ENCODE measurements around the gene HIP1. TPM values are rescaled to one million over a fixed set of nuclear protein-coding genes. Genes with fewer than 3 reads are reported as not detected.
"Not testable (repeated sequence)": the region's sequence is repeated elsewhere in the genome, so short reads cannot be mapped to it uniquely, and the experiment has no call there.

HIP1 gene
- total RNA-seq, 4 donors from 2014 or later = 24.9 to 51.2 (median 27.2) TPM

DNA sequence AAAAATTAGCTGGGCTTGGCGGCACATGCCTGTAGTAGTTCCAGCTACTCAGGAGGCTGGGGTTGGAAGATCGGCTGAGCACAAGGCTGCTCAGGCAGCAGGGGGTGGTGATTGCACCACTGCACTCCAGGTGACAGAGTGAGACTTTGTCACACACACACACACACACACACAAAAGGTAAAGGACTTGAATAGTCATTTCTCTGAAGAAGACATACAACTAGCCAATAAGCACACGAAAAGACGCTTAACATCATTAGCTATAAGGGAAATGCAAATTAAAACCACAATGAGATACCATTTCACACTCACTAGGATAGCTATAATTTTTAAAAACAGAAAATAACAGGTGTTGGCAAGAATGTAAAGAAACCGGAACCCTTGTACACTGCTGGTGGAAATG is 48.6 kb downstream of the HIP1 start:
- no peak for ATAC-seq (ENCODE audit: low FRiP score)

DNA sequence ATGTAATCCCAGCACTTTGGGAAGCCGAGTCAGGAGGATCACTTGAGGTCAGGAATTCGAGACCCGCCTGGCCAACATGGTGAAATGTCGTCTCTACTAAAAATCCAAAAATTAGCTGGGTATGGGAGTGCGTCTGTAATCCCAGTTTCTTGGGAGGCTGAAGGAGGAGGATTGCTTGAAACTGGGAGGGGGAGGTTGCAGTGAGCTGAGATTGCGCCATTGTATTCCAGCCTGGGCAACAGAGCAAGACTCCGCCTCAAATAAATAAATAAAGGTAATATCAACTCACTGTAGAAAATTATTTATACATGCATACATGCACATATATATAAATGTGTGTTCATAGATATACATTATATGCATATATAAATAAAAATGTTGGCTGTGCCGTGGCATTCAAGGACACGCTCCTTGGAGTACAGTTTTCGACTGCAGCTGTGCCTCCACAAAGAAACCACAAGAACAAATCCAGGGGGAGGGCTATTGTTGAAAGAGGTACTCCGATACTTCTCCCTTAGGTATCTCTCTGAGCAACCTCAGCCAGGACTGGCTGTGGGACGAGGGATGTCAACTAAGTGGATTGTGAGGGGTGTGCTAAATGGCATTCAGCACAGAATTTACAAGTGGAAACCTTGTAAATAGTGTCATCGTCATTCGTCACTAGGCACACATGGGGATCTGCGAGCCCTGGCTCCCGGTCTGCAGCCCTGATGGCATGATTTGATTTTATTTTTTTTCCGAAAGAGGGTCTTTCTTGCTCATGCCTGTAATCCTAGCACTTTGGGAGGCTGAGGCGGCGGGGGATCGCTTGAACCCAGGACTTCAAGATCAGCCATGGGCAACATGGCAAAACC is 49.3 kb downstream of the HIP1 start:
- TF ChIP-seq, protein P1, sequence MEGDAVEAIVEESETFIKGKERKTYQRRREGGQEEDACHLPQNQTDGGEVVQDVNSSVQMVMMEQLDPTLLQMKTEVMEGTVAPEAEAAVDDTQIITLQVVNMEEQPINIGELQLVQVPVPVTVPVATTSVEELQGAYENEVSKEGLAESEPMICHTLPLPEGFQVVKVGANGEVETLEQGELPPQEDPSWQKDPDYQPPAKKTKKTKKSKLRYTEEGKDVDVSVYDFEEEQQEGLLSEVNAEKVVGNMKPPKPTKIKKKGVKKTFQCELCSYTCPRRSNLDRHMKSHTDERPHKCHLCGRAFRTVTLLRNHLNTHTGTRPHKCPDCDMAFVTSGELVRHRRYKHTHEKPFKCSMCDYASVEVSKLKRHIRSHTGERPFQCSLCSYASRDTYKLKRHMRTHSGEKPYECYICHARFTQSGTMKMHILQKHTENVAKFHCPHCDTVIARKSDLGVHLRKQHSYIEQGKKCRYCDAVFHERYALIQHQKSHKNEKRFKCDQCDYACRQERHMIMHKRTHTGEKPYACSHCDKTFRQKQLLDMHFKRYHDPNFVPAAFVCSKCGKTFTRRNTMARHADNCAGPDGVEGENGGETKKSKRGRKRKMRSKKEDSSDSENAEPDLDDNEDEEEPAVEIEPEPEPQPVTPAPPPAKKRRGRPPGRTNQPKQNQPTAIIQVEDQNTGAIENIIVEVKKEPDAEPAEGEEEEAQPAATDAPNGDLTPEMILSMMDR (IDR thresholded peaks at IDR 0.05) = no peak
- ATAC-seq (ENCODE audit: low FRiP score) (no peak), DNase-seq (ENCODE audit: low spot score) (no peak)

More for the DNA sequence above, 48.6 kb downstream of the HIP1 start:
- TF ChIP-seq, protein P1 (IDR thresholded peaks at IDR 0.05) = no peak
- no peak for DNase-seq (ENCODE audit: low spot score)

DNA sequence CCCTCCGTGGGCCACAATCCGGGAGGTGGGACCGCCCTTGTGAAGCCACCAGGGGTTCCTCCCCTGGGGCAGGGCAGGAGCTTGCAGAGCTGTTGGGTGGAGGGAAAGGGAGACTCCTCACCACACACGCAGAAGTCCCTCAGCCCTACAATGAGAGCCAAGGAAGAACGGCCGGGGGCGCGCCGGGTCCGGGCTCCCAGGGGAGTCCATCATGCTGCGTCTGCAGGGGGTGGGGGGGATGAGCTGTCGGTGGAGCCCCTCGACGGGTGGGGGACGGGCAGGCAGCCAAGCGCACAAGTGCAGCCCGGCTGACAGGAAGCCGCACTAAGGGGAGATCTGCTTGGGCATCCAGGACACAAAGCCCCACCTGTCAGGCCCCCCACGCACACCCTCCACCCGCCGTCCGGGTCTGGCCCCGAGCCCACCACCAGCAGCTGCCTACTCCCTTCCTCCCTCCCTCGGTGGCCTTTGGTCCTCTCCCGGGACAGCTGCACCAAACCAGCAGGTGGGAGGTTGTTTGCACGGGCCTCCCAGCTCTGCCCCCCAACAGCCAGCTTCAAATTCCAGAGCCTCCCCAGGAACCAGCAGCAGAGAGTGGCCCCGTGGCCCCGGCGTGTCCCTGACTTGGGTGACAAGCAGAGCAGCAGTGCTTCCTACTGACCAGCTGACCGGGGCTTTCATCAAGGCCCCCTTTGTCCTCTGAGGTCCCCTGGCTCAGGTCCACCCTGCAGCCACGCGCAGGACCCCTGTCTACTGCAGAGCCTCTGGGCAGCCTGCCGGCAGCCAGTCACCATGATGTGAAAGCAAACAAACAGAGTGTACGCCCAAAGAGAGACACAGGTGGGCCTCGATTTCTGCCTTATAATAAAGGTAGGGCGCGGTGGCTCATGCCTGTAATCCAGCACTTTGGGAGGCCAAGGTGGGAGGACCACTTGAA is 50.3 kb downstream of the HIP1 start:
- ATAC-seq (ENCODE audit: low FRiP score) (no peak), DNase-seq (ENCODE audit: low spot score) (no peak)
- TF ChIP-seq, protein P1 (IDR thresholded peaks at IDR 0.05) = no peak

DNA sequence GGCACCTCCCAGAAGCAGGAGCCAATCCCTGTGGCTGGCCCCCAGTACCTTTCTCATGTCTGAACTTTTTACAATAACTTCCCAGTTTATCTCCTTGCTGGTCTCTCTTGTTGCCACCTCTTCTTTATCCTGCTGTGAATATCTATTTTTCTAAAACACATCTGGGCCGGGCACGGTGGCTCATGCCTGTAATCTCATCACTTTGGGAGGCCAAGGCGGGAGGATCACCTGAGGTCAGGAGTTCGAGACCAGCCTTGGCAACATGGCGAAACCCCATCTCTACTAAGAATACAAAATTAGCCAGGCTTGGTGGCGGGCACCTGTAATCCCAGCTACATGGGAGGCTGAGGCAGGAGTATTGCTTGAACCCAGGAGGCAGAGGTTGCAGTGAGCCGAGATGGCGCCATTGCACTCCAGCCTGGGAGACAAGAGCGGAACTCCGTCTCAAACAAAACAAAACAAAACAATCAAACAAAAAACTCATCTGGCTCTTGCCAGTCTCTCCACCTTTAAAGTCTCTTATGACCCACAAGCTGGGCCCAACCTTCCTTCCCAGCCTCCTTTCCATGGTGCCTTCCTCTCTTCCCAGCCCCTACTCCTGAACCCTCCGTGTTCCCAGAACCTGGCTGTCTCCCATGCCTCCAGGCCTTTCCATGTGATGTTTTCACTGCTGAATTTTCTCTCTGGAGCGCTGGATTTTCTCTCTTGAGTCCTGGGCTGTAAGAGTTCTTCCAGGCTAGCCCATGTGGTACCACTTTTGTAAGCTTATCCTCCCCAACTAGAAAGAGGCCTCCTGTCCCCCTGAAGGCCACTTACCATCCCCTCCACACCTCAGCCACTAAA is 51.3 kb downstream of the HIP1 start:
- TF ChIP-seq, protein P1 (IDR thresholded peaks at IDR 0.05) = no peak
- no peak for DNase-seq (ENCODE audit: low spot score)
- ATAC-seq (ENCODE audit: low FRiP score) = no peak

DNA sequence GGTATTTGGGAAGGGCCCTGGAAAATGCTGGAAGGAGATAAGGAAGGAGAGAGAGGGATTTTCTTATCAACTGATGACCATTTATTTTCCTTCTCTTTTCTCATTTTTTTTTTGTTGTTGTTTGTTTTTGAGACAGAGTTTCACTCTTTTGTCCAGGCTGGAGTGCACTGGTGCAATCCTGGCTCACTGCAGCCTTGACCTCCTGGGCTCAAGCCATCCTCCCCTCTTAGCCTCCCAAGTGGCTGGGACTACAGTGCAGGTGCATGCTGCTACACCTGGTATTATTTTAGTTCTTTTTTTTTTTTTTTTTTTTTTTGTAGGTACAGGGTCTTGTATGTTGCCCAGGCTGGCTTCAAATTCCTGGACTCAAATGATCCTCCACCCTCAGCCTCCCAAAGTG is 52.2 kb downstream of the HIP1 start:
- TF ChIP-seq, protein P1 (IDR thresholded peaks at IDR 0.05) = no peak
- ATAC-seq (ENCODE audit: low FRiP score) (no peak), DNase-seq (ENCODE audit: low spot score) (no peak)

DNA sequence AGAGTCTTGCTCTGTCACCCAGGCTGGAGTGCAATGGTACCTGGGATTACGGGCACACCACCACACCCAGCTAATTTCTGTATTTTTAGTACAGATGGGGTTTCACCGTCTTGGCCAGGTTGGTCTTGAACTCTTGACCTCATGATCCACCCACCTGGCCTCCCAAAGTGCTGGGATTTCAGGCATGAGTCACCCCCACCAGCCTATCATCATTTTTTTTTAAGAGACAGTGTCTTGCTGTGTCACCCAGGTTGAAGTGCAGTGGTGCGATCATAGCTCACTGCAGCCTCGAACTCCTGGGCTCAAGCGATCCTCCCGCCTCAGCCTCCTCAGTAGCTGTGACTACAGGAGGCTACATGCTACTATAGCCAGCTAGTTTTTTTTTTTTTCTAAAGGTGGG is 56.7 kb downstream of the HIP1 start:
- ATAC-seq (ENCODE audit: low FRiP score); DNase-seq (ENCODE audit: low spot score): not testable (repeated sequence)

All from omental fat pad (tissue), 4 donors.